Activated CD4-positive, CD25-positive, alpha-beta regulatory T cell (primary cell): ENCODE results near the gene CDH4.

Experiments used
- DNase-seq, 4 experiments: peaks; one replicate each; lab custom pipeline; 2025; lab: John Stamatoyannopoulos, UW

Gene CDH4

DNA sequence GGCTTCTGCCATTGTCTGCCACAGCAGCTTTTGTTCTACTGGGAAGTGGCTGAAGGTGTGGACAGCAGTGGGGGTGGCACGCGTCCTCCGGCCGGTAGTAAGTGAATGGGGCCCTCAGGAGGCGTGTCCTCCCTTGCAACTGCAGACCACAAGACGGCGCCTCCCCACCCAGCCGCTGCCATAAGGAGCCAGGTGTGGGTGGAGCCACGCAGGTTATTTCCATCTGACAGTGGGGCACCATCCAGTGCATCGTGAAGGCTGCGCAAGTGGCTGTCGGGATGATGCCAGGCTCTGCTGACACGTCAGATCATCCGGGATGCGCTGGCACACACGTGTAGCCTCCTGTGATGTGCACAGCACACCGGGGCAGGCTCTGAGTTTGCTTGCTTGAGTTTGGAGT, 379.7 kb downstream of the CDH4 start:
- DNase-seq: no peak

DNA sequence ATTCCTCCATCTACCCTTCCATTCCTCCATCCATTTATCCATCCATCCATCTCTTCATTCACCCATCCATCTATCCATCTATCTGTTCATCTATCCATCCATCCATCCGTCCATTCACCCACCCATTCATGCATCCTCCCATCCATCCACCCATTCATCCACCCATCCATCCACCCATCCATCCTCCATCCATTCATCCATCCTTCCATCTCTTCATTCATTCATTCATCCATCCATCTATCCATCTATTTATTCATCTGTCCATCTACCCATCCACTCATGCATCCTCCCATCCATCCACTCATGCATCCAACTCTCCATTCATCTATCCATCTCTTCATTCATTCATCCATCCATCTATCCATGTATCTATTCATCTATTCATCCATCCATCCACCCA, 380.9 kb downstream of the CDH4 start:
- no peak for DNase-seq

DNA sequence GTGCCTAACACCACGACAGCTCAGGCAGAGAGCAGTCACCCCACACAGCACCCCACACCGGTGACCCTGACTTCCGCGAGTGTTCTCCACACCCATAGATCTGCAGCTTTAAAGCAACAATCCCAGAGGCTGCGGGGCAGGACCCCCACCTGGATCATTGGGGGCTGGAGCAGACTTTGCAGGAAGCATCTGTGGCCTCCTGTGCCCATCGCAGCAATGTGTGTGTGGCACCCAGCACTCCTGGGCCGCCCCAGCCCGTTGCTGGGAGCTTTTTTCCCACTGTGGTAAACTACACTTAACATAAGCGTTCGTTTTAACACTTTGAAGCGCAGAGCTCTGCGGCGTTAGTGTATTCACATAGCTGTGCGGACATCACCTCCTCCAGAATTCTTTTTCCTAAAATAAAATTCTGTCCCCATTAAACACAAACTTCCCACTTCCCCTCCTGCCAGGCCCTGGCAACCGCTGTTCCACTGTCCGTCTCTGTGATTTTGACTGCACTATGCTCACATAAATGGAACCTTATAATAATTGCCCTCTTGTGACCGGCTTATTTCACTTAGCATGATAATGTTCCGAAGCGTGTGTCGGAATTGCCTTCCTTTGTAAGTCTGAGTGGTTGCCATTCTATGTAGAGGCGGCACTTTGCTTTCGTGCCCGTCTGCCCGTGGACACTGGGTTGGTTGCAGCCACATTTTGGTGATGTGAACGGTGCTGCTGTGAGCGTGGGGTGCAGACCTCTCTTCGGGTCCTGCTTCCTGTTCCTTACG, 382.5 kb downstream of the CDH4 start:
- DNase-seq: no peak

- no peak for DNase-seq
Measured at GRCh38 chr20:61635721-61636455, 383.8 kb downstream of the CDH4 start.

DNA sequence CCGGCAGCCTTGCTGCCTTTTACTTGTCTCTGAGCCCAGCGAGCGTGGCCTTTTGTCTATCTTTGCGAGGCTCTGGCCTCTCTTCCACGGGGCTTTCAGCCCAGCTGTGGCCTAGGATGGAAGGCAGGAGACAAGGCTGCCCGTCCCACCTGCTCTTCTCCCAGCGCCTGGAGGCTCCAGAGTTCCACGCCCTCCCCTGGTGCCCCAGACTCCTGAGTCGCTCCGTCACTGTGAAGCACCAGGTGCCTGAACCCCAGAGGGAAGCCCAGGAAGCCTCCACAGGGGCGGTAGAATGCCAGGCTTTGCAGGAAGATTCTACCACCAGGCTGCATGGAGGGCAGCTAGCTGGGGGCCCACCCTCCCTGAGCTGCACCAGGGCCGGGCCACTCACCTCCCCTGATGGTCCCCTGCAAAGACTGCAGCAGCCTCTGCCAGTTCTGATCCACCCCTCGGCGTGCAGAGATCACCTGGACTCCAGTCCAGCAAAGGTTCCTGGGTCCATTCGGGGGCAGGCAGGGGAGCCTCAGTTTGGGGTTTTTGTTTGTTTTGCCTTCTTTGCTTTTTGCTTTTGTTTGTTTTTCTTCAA, 384.6 kb downstream of the CDH4 start:
- DNase-seq: no peak

- no peak for DNase-seq
Measured at GRCh38 chr20:61638802-61639585, 386.9 kb downstream of the CDH4 start.

GRCh38 chr20:61640131-61640870, 388.2 kb downstream of the CDH4 start:
- DNase-seq: no peak

DNA sequence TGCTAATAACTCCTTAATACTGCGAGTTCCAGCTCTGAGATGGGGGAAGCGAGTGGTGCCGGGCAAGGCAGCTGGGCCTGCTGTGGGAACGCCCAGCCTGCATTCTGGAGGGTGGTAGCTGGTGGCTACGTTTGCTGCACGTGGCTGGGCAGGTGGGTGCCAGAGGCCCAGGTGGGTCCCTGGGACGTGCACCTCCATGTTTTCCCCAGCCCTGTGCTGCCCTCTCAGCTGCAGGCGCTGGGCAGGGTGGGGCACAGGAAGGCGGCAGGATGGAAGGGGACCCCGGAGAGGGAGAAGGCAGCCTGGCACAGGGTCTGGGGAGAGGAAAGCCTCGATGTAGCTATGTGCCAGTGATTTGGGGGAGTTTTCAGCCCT, 388.8 kb downstream of the CDH4 start:
- DNase-seq: no peak

DNA sequence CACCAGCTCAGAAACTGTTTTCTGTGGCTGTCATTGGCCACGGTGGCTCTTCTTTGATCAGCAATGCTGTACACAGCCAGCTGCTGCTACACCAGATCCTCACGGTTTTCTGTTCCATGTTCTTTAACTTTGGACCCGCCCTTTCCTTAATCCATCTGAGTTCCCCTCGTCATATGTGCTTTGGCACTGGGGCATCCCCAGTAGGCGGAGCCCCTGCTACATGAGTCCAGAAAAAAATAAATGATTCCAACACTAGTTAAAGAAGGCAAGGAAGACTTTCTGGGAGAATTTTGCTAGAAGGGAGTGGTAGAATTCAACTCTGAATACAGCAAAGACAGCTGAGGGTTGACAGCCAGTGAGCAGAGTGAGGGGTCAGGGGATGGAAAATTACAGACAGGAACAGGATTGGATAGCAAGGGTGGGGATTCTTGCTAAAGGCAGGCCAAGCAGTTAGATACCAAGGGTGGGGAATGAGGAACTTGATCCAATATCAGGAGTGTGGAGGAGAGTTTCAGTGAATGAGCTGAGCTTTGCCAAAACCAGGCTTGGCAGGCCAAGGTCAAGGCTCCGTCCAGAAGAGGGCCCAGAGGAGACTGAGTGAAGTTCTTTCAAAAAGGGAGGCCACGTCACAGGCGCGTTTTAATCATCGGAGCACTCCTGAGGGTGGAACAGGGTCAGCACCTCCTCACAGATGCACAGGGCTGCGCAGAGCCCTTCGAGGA, 391.8 kb downstream of the CDH4 start:
- no peak for DNase-seq

- DNase-seq: no peak
Measured at GRCh38 chr20:61644378-61645076, 392.5 kb downstream of the CDH4 start.

- no peak for DNase-seq
Measured at GRCh38 chr20:61645732-61646131, 393.7 kb downstream of the CDH4 start.

- DNase-seq: no peak
Measured at GRCh38 chr20:61646453-61646852, 394.4 kb downstream of the CDH4 start.

GRCh38 chr20:61646986-61647385, 394.9 kb downstream of the CDH4 start:
- no peak for DNase-seq

GRCh38 chr20:61647702-61648101, 395.6 kb downstream of the CDH4 start:
- no peak for DNase-seq

DNA sequence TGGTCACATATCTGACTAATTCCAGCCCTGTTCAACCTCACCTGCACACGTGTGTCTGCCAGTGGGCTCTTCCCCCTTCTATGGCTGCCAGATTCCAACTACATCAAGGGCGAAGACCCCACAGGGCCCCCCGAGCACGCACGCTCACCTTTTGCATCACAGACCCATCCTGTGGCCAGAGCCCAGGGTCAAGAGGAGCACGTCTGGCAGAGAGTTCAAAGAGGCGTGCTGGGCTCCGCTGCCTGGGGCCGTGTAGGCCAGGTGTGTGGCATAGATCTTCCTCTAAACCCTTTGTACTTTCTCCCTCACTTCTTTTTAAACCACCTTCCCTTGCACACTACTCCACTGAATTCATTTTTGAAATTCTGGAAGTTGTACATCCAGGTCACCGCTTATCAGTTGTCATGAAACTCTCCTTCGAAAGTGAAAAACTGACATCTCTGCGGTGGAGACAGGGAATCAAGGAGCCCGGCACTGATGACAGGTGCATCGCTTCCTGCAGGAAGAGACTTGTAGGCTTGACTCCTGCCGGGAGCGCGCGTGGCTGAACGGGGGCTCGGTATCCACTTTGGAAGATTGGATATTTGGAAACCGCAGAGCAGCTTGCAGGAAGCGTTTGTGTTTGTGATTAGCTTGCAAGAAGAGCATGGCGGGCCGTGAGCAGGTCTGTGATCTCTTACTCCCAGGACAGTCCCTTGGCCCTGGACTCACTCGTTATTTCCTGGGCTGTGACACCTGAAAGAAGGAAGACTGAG, 397.2 kb downstream of the CDH4 start:
- DNase-seq: no peak

DNA sequence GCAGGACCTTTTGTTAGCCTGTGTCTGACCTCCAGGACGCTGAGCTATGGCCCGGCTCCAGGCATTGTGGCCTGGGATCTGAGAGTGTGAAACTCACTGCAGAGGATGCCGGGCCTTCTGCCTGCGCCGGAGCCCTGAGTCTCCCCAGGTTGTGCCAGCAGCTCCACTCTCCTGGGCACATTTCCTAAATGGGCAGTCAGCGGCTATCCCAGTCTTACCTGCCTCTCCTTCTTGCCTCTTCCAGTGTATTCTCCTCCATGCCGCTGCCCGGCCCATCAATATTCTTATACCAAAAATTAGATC, 397.8 kb downstream of the CDH4 start:
- DNase-seq: no peak

- DNase-seq: no peak
Measured at GRCh38 chr20:61650912-61651733, 399.1 kb downstream of the CDH4 start.

- DNase-seq: no peak
Measured at GRCh38 chr20:61652146-61652545, 400.1 kb downstream of the CDH4 start.

- DNase-seq: no peak
Measured at GRCh38 chr20:61654726-61655125, 402.7 kb downstream of the CDH4 start.
